Measurements from ENCODE around the gene COL1A1. TPM values are rescaled to one million over a fixed set of nuclear protein-coding genes. Genes with fewer than 3 reads are reported as not detected.

The COL1A1 gene
- total RNA-seq, 1 donor from 2014 or later = 105 TPM

DNA sequence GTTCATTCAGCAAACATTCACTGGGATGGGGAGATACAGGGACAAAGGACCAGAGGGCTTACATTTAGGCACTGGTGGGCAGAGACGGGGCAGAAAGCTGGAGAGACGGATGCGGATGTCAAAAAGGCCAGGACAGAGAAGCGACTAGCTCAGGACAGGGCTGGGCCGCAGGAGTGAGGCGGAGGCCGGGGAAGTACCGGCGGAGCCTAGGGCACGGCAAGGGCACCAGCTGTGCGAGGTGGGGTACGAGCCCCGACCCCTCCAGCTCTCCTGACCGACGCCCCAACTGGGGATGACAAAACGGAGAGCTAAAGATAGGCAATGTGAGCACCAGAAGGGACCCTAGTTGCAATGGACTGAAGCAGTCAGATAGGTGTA lies 39.5 kb downstream of the COL1A1 start:
- no peak overlapping the region for H3K4me3 ChIP-seq (ENCODE audit: low read depth, low read length)
- TF ChIP-seq, protein P1, sequence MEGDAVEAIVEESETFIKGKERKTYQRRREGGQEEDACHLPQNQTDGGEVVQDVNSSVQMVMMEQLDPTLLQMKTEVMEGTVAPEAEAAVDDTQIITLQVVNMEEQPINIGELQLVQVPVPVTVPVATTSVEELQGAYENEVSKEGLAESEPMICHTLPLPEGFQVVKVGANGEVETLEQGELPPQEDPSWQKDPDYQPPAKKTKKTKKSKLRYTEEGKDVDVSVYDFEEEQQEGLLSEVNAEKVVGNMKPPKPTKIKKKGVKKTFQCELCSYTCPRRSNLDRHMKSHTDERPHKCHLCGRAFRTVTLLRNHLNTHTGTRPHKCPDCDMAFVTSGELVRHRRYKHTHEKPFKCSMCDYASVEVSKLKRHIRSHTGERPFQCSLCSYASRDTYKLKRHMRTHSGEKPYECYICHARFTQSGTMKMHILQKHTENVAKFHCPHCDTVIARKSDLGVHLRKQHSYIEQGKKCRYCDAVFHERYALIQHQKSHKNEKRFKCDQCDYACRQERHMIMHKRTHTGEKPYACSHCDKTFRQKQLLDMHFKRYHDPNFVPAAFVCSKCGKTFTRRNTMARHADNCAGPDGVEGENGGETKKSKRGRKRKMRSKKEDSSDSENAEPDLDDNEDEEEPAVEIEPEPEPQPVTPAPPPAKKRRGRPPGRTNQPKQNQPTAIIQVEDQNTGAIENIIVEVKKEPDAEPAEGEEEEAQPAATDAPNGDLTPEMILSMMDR (conservative IDR thresholded peaks at IDR 0.05; ENCODE audit: low read depth, low read length) = no peak
- no peak for DNase-seq (ENCODE audit: low read depth)

- no peak for DNase-seq (ENCODE audit: low read depth)
- TF ChIP-seq, protein P1 (conservative IDR thresholded peaks at IDR 0.05; ENCODE audit: low read depth, low read length) = peak; percentile 80
Measured at GRCh38 chr17:50161023-50161910, 40.2 kb downstream of the COL1A1 start.

DNA sequence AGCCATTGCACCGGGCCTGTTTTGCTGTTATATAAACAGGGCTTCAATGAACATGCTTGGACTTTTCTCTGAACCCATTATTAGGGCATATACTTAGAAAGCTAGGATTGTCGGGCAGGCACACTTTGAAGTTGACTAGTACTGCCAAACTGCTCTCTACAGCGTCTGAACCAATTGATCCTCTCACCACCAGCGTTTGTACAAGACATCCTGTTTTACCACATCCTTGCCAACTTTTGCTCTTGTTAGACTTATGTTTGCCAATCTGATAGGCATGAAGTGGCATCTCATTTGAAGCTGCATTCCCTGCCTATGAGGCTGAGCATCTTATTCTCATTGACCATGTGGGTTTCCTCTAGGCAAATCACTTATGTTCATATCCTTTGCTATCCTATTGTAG lies 43.5 kb downstream of the COL1A1 start:
- TF ChIP-seq, protein P1 (conservative IDR thresholded peaks at IDR 0.05; ENCODE audit: low read depth, low read length) = no peak
- DNase-seq (ENCODE audit: low read depth) = no peak
- no peak overlapping the region for H3K4me3 ChIP-seq (ENCODE audit: low read depth, low read length)

More at GRCh38 chr17:50161023-50161910, 40.2 kb downstream of the COL1A1 start:
- peak overlapping the region; percentile 67 for H3K4me3 ChIP-seq (ENCODE audit: low read depth, low read length)

GRCh38 chr17:50155115-50155819 lies 46.2 kb downstream of the COL1A1 start:
- no peak overlapping the region for H3K4me3 ChIP-seq (ENCODE audit: low read depth, low read length)
- DNase-seq (ENCODE audit: low read depth) = no peak
- TF ChIP-seq, protein P1 (conservative IDR thresholded peaks at IDR 0.05; ENCODE audit: low read depth, low read length) = no peak

DNA sequence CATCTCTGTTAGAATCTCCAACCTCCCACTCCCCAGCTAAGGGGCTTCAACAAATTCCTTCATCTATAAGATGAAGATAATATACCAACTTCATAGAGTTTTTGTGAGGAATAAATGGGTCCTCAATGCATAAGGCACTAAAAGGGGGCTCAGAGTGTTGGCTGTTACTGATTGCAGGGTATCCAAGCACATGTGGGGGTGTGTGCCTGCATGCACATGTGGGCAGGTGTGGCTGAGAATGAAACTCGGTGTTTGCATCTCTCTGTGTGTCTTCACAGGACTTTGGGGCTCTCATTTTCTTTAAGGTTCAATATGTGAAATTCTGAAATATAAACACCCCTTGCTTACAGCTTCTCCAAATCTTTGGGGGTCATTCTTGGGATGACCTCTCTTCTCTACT lies 46.8 kb downstream of the COL1A1 start:
- H3K4me3 ChIP-seq (ENCODE audit: low read depth, low read length) = no peak overlapping the region
- TF ChIP-seq, protein P1 (conservative IDR thresholded peaks at IDR 0.05; ENCODE audit: low read depth, low read length) = no peak
- no peak for DNase-seq (ENCODE audit: low read depth)

DNA sequence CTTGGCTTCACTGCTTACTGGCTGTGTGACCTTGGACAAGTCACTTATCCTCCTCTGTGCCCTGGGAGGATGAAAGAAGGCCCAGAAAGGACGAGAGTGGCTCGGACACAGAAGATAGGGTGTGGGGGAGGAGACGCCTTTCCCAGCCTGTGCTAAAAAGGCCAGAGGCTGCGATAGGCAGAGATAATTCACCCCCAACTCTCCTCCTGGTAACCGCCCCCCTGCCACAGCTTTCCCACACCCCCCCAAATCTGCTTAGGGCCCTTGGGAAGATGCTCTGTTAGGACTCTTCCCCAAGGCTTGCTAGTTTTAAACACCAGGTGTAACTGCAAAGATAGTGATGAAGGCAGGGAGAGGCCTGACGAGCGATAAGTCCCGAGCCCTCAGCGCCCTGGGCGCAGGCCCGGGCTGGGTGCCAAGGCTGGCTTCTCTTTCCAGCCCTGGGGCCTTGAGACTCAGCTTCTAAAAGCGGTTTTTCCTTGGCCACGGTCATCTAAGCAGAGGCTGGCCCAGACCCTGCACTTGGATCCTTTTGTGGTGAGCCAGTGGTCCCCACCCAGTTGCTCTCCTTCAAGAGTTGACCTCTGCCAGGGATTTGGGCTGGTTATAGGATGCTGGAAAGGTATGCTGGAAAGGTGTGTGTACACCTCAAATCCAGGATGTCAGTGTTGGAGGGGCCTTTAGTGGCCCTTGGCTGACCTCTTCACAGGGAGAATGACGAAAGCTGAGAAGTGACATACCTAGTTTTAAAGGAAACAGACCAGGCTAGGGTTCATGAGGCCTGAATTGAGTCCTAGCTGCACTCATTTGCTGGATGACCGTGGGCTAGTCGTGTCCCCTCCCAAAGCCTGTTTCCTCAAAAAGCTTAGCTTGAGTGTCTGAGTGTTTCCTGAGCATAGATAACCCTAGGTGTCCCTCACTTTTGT lies 47.5 kb downstream of the COL1A1 start:
- TF ChIP-seq, protein P1 (conservative IDR thresholded peaks at IDR 0.05; ENCODE audit: low read depth, low read length) = no peak
- no peak overlapping the region for H3K4me3 ChIP-seq (ENCODE audit: low read depth, low read length)
- DNase-seq (ENCODE audit: low read depth) = no peak

All from epithelial cell of proximal tubule (primary cell).